Glutamatergic neuron (in vitro differentiated cells): Measurements from ENCODE around the gene BCORL1. TPM values are rescaled to one million over a fixed set of nuclear protein-coding genes. Genes with fewer than 3 reads are reported as not detected.

Experiments used
- DNase-seq: peaks from one replicate; pipeline ENCODE4 v3.0.0; 2022
- H3K27ac Mint-ChIP-seq: one replicate; pipeline ENCODE4 v1.8.0; 2020; ENCODE audit warnings: mild to moderate bottlenecking, mixed read lengths, inconsistent platforms; ENCODE audit not compliant: unreplicated experiment
- H3K27me3 Mint-ChIP-seq: one replicate; pipeline ENCODE4 v1.8.0; 2020; ENCODE audit warnings: mild to moderate bottlenecking, moderate library complexity, mixed read lengths, inconsistent platforms; ENCODE audit not compliant: unreplicated experiment
- H3K36me3 Mint-ChIP-seq: one replicate; pipeline ENCODE4 v1.8.0; 2020; ENCODE audit warnings: mild to moderate bottlenecking, mixed read lengths, inconsistent platforms; ENCODE audit not compliant: unreplicated experiment
- H3K4me1 Mint-ChIP-seq: one replicate; pipeline ENCODE4 v1.8.0; 2020; ENCODE audit warnings: mild to moderate bottlenecking, low read depth, mixed read lengths, inconsistent platforms; ENCODE audit not compliant: unreplicated experiment
- H3K4me3 Mint-ChIP-seq: one replicate; pipeline ENCODE4 v1.8.0; 2020; ENCODE audit warnings: mild to moderate bottlenecking, mixed read lengths, inconsistent platforms; ENCODE audit not compliant: unreplicated experiment
- H3K9me3 Mint-ChIP-seq: one replicate; pipeline ENCODE4 v1.8.0; 2020; ENCODE audit warnings: mild to moderate bottlenecking, moderate library complexity, mixed read lengths, inconsistent platforms; ENCODE audit not compliant: unreplicated experiment
- total RNA-seq: library from RNA; stranded (reverse); fragmentation: NEBNext Ultra II Directional; extraction: Animal tissue kit (Norgen Biotek cat#: 25700); gene quantifications from one replicate; pipeline ENCODE4 v1.2.1, GENCODE V29; 2021; ENCODE audit not compliant: unreplicated experiment
- TF ChIP-seq, protein P1 (sequence below): fragments of 200-600 bp; sonication (generic); IDR thresholded peaks from one replicate; pipeline ENCODE4 v1.5.0; 2021; ENCODE audit not compliant: partially characterized antibody, unreplicated experiment

BCORL1 gene
- total RNA-seq, 1 donor from 2014 or later: 14.7 TPM

DNA sequence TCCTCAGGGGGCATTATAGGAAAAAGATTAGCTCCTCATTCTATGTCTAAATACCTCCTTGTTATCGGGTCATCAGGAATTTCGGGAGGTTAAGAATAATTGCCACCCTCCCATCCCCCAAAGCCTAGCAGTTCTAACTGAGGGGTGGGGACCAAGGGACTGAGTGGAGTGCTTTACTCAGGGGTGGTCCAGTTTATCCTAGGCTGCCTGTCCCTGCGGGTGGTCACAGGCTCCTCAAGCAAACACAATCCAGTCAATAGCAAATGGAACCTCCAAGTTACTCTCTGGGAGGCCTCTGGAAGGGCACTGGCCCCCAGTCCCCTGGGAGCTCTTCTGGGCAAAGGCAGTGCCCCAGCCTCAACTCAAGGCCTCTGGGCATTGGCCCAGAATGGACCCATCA is 121.2 kb downstream of the BCORL1 start:
- no peak for DNase-seq
- TF ChIP-seq, protein P1, sequence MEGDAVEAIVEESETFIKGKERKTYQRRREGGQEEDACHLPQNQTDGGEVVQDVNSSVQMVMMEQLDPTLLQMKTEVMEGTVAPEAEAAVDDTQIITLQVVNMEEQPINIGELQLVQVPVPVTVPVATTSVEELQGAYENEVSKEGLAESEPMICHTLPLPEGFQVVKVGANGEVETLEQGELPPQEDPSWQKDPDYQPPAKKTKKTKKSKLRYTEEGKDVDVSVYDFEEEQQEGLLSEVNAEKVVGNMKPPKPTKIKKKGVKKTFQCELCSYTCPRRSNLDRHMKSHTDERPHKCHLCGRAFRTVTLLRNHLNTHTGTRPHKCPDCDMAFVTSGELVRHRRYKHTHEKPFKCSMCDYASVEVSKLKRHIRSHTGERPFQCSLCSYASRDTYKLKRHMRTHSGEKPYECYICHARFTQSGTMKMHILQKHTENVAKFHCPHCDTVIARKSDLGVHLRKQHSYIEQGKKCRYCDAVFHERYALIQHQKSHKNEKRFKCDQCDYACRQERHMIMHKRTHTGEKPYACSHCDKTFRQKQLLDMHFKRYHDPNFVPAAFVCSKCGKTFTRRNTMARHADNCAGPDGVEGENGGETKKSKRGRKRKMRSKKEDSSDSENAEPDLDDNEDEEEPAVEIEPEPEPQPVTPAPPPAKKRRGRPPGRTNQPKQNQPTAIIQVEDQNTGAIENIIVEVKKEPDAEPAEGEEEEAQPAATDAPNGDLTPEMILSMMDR: no peak
- H3K27me3 Mint-ChIP-seq: peaks cover 6% of the 10 kb centered on the region
- peaks cover 1% of the 10 kb centered on the region for H3K4me1 Mint-ChIP-seq
- no peak overlapping the region for H3K27ac Mint-ChIP-seq
- H3K36me3 Mint-ChIP-seq: no peaks in the 10 kb centered on the region
- H3K9me3 Mint-ChIP-seq: peaks cover 3% of the 10 kb centered on the region
- no peak overlapping the region for H3K4me3 Mint-ChIP-seq

DNA sequence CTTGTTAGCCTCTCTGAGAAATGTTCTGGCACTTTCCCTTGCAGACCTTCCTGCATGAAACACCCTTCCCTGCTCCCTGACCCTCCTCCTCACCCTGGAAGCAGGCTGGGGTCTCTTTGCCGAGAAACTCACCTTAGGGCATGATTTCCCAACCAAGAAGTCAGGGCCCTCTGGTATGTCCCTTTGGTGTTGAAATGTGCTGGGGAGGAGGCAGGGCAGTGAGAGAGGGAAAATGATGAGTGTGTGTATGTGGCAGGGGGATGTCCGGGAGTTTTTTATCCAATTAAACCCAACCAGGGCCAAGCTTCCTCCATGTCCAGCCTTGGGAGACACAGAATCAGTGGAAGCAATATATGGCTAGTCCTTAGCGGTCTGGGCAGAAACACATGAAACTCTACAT is 122.8 kb downstream of the BCORL1 start:
- no peak overlapping the region for H3K27ac Mint-ChIP-seq
- DNase-seq: no peak
- no peaks in the 10 kb centered on the region for H3K36me3 Mint-ChIP-seq
- TF ChIP-seq, protein P1: no peak
- H3K4me3 Mint-ChIP-seq: no peak overlapping the region
- peaks cover 3% of the 10 kb centered on the region for H3K9me3 Mint-ChIP-seq
- peaks cover 9% of the 10 kb centered on the region for H3K27me3 Mint-ChIP-seq
- H3K4me1 Mint-ChIP-seq: no peaks in the 10 kb centered on the region

DNA sequence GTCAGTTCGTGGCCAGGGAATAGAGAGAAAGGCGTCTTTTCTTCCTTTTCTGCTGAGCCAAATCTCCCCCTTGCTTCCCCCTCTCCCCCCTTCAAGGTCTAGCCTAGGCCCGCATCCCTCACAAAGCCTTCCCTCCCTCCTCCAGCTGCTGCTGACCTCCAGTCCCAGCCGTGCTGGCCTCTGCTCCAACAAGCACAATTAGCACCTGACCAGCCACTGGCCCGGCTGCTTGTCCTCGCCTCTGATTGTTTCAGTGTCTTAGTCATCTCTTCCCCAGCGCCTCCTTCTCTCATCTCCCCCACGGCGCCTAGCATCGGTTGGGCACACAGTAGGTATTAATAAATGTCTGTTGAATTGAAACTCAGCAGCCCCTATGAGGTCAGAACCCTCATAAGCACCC is 123.6 kb downstream of the BCORL1 start:
- TF ChIP-seq, protein P1: no peak
- H3K4me1 Mint-ChIP-seq: no peaks in the 10 kb centered on the region
- H3K27me3 Mint-ChIP-seq: peaks cover 9% of the 10 kb centered on the region
- H3K9me3 Mint-ChIP-seq: peaks cover 3% of the 10 kb centered on the region
- no peak overlapping the region for H3K4me3 Mint-ChIP-seq
- no peak for DNase-seq
- H3K36me3 Mint-ChIP-seq: no peaks in the 10 kb centered on the region
- no peak overlapping the region for H3K27ac Mint-ChIP-seq

Other genes with a start within 250 kb of the BCORL1 start
- gene XPNPEP2, start 243.7 kb upstream of the BCORL1 start, total RNA-seq: not detected
- not detected for gene SASH3, start 202.7 kb upstream of the BCORL1 start, total RNA-seq
- gene ZDHHC9, start 138.7 kb upstream of the BCORL1 start, total RNA-seq: 62.0 TPM
- 9.8 TPM for gene UTP14A, start 76.5 kb upstream of the BCORL1 start, total RNA-seq
- gene ELF4, start 127.9 kb downstream of the BCORL1 start, total RNA-seq: 0.10 TPM
- gene AIFM1, start 183.2 kb downstream of the BCORL1 start, total RNA-seq: 29.1 TPM
- 13.3 TPM for gene RAB33A, start 189.3 kb downstream of the BCORL1 start, total RNA-seq